ENCODE results near the gene TNFRSF9.

GRCh38 chr1:7865978-7866377 lies 74.7 kb downstream of the TNFRSF9 start:
- TF ChIP-seq CTCF (conservative IDR thresholded peaks at IDR 0.05; ENCODE audit: low read depth in 2 of 2) (no peak), REST (IDR thresholded peaks at IDR 0.05; ENCODE audit: unreplicated experiment) (no peak), POLR2AphosphoS5 (IDR thresholded peaks at IDR 0.05; ENCODE audit: low read depth) (no peak), EZH2 (IDR thresholded peaks at IDR 0.05; ENCODE audit: low read depth, unreplicated experiment) (no peak), EZH2phosphoT487 (IDR thresholded peaks at IDR 0.05; ENCODE audit: unreplicated experiment) (no peak), JUNB (IDR thresholded peaks at IDR 0.05; ENCODE audit: unreplicated experiment) (no peak), ETS1 (IDR thresholded peaks at IDR 0.05) (no peak), ZNF331 (CRISPR knock-in tag; IDR thresholded peaks at IDR 0.05; ENCODE audit: low read depth) (no peak), NANOG (IDR thresholded peaks at IDR 0.05; ENCODE audit: borderline replicate concordance) (no peak), CREB1 (CRISPR knock-in tag; IDR thresholded peaks at IDR 0.05; ENCODE audit: low read depth) (no peak), ZNF462 (CRISPR knock-in tag; IDR thresholded peaks at IDR 0.05) (no peak), ZNF114 (CRISPR knock-in tag; IDR thresholded peaks at IDR 0.05) (no peak), STAT1 (IDR thresholded peaks at IDR 0.05; ENCODE audit: unreplicated experiment) (no peak)

Measured in GM23338 (cell line).